Keratinocyte (primary cell): Measurements from ENCODE around the gene ZNF428. TPM values are rescaled to one million over a fixed set of nuclear protein-coding genes. Genes with fewer than 3 reads are reported as not detected.

Experiments used
- DNase-seq: peaks from one replicate; pipeline ENCODE4 v3.0.0-alpha.2; 2011; ENCODE audit warnings: low read depth, missing footprints, low spot score
- FAIRE-seq: peaks from 2 replicates; lab custom pipeline; 2011; peaks lifted over from hg19 to GRCh38; lab: Jason Lieb, UNC
- H2AFZ ChIP-seq: 2 replicates; pipeline ENCODE4 v1.6.0; 2012; ENCODE audit warnings: low read length, control low read depth, inconsistent platforms; ENCODE audit not compliant: control insufficient read depth
- H3K27ac ChIP-seq: 2 replicates; pipeline ENCODE4 v1.5.1; 2011; ENCODE audit warnings: low read length; ENCODE audit not compliant: control insufficient read depth, insufficient read depth
- H3K27me3 ChIP-seq: 3 replicates; pipeline ENCODE4 v1.6.0; 2011; ENCODE audit warnings: low read length; ENCODE audit not compliant: control insufficient read depth, insufficient read depth; ENCODE audit errors: extremely low read depth
- H3K36me3 ChIP-seq, 2 experiments: 2 replicates in 1 of 2; 3 replicates in 1 of 2; pipeline ENCODE4 v1.5.1; 2011; ENCODE audit warnings: low read length in 2 of 2, mild to moderate bottlenecking in 1 of 2; ENCODE audit not compliant: control insufficient read depth in 2 of 2, insufficient read depth in 2 of 2; ENCODE audit errors: extremely low read depth in 1 of 2
- H3K4me1 ChIP-seq: 3 replicates; pipeline ENCODE4 v1.5.1; 2011; ENCODE audit warnings: low read length; ENCODE audit not compliant: control insufficient read depth, insufficient read depth; ENCODE audit errors: extremely low read depth
- H3K4me2 ChIP-seq: 3 replicates; pipeline ENCODE4 v1.6.0; 2011; ENCODE audit warnings: low read depth, low read length; ENCODE audit not compliant: control insufficient read depth, insufficient read depth; ENCODE audit errors: extremely low read depth
- H3K4me3 ChIP-seq, 3 experiments: fragments of 200-600 bp in 1 of 3; sonication (generic) in 1 of 3; 2 replicates in 2 of 3; 3 replicates in 1 of 3; pipeline ENCODE4 v1.5.1; 2011 to 2016; ENCODE audit warnings: low read length in 3 of 3, mild to moderate bottlenecking in 3 of 3, control low read depth in 2 of 3, inconsistent platforms in 1 of 3, low read depth in 1 of 3, mixed read lengths in 1 of 3, mixed run types in 1 of 3, moderate library complexity in 1 of 3; ENCODE audit not compliant: control insufficient read depth in 2 of 3, insufficient read depth in 2 of 3; ENCODE audit errors: extremely low read depth in 1 of 3
- H3K79me2 ChIP-seq: 2 replicates; pipeline ENCODE4 v1.6.0; 2012; ENCODE audit warnings: low read length; ENCODE audit not compliant: control insufficient read depth, insufficient read depth
- H3K9ac ChIP-seq: 3 replicates; pipeline ENCODE4 v1.6.0; 2011; ENCODE audit warnings: low read length; ENCODE audit not compliant: control insufficient read depth, insufficient read depth; ENCODE audit errors: extremely low read depth
- H3K9me1 ChIP-seq: 3 replicates; pipeline ENCODE4 v1.6.0; 2011; ENCODE audit warnings: low read length; ENCODE audit not compliant: control insufficient read depth, insufficient read depth; ENCODE audit errors: extremely low read depth
- H3K9me3 ChIP-seq: 2 replicates; pipeline ENCODE4 v1.5.1; 2012; ENCODE audit warnings: low read depth, low read length; ENCODE audit not compliant: control insufficient read depth
- H4K20me1 ChIP-seq: 3 replicates; pipeline ENCODE4 v1.6.0; 2011; ENCODE audit warnings: low read length; ENCODE audit not compliant: control insufficient read depth, insufficient read depth; ENCODE audit errors: extremely low read depth
- EZH2 ChIP-seq: IDR thresholded peaks from one replicate; pipeline ENCODE4 v1.6.1; 2012; ENCODE audit warnings: inconsistent platforms, mild to moderate bottlenecking, low read length, moderate library complexity
- dilution Hi-C: fragments of 300-500 bp; cut with MboI; formaldehyde crosslinking; loops from one replicate; pipeline ENCODE4 v1.7.0; 2020; ENCODE audit warnings: low sequenced_read_pairs; ENCODE audit not compliant: extremely low pct_ligation_motif_present
- polyA plus RNA-seq, 5 experiments: library from polyadenylated mRNA; depleted of rRNA in 3 of 5; stranded (reverse) in 3 of 5; stranded (forward) in 1 of 5; unstranded in 1 of 5; fragments of >200 nt; gene quantifications; 1 replicate in 1 of 5; 2 replicates in 3 of 5; 3 replicates in 1 of 5; pipeline versions ENCODE4 v1.2.1 to v1.2.3, GENCODE V29; 2011 to 2012; ENCODE audit warnings: missing spikeins in 2 of 5, low read depth in 1 of 5, low replicate concordance in 1 of 5
- TF ChIP-seq, protein P1 (sequence below), 3 experiments: IDR thresholded peaks in 1 of 3; conservative IDR thresholded peaks in 1 of 3; optimal IDR thresholded peaks in 1 of 3; 2 replicates in 2 of 3; 3 replicates in 1 of 3; pipeline versions ENCODE3 to v1.5.1; 2011; ENCODE audit warnings: low read length in 3 of 3, mild to moderate bottlenecking in 3 of 3, moderate library complexity in 2 of 3, control low read depth in 1 of 3, inconsistent platforms in 1 of 3; ENCODE audit not compliant: insufficient read depth in 2 of 3; ENCODE audit errors: extremely low read depth in 1 of 3

The ZNF428 gene
- polyA plus RNA-seq, 1 donor (not counting 4 experiments of a cell fraction or from before 2014, with no cell fraction given): 13.9 TPM

DNA sequence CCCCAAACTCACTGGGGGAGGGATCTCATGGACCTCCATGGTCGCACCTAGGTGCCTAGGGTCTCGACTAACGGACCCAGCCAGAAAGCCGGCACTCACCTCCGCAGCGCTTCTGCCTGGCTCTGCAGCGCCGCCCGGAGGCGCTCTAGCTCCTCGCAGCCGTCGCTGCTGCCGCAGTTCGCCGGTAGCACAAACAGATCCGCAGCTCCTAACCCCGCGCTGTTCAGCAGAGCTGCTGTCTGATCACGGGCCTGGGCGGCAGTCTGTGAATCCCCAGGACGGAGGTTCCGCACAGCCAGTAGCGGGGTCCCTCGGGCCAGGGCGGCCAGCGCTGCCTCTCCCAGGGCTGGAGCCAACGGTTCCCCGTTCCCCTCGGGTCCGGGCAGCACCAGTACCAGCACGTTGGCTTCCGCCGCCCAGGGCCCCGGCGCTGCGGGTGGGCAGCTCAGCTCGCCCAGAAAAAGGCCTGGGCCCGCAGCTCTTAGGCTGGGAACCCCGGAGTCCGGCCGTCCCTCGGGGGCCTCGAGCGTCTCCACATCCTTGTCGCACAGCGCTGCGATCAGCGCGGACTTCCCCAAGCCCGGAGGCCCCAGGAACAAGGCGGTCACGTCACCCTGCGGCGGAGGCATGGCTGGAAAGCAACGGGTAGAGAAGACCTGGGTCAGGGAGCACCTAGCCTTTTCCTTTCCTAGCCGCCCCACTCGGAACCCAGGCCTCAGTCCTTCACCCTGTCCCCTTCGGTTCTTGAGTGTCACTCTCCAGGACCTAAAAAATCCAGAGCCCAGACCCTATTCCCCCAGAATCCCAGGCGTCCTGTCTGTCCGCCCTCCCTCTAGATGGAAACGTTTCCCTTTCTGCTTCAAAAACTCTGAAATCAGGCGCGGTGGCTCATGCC, 24.5 kb downstream of the ZNF428 start:
- no peak for TF ChIP-seq EZH2
- TF ChIP-seq, protein P1, sequence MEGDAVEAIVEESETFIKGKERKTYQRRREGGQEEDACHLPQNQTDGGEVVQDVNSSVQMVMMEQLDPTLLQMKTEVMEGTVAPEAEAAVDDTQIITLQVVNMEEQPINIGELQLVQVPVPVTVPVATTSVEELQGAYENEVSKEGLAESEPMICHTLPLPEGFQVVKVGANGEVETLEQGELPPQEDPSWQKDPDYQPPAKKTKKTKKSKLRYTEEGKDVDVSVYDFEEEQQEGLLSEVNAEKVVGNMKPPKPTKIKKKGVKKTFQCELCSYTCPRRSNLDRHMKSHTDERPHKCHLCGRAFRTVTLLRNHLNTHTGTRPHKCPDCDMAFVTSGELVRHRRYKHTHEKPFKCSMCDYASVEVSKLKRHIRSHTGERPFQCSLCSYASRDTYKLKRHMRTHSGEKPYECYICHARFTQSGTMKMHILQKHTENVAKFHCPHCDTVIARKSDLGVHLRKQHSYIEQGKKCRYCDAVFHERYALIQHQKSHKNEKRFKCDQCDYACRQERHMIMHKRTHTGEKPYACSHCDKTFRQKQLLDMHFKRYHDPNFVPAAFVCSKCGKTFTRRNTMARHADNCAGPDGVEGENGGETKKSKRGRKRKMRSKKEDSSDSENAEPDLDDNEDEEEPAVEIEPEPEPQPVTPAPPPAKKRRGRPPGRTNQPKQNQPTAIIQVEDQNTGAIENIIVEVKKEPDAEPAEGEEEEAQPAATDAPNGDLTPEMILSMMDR (optimal IDR thresholded peaks at IDR 0.05 in 1 of 3, IDR thresholded peaks at IDR 0.05 in 1 of 3, conservative IDR thresholded peaks at IDR 0.05 in 1 of 3; ENCODE audit: extremely low read depth in 1 of 3, insufficient read depth in 2 of 3, low read length in 3 of 3): peak; percentile 81 to 98 (median 88)
- H3K4me1 ChIP-seq: peaks cover 24% of the 10 kb centered on the region
- H3K9me3 ChIP-seq: no peaks in the 10 kb centered on the region
- peaks cover 66% of the 10 kb centered on the region for H3K79me2 ChIP-seq
- H3K27ac ChIP-seq: peak overlapping the region; percentile 99
- no peaks in the 10 kb centered on the region for H3K9me1 ChIP-seq
- H3K27me3 ChIP-seq: no peaks in the 10 kb centered on the region
- peaks cover 17 to 46% of the 10 kb centered on the region in 2 experiments for H3K36me3 ChIP-seq
- no peak for FAIRE-seq
- no peak for DNase-seq
- H3K4me3 ChIP-seq: peak overlapping the region; percentile 70 to 96 (median 96)
- peak overlapping the region; percentile 49 for H2AFZ ChIP-seq
- dilution Hi-C loops: no loop called here
- H4K20me1 ChIP-seq: peaks cover 5% of the 10 kb centered on the region
- peak overlapping the region; percentile 99 for H3K9ac ChIP-seq
- H3K4me2 ChIP-seq: peak overlapping the region; percentile 85

GRCh38 chr19:43594081-43594697, 25.2 kb downstream of the ZNF428 start:
- H3K36me3 ChIP-seq: peaks cover 13 to 40% of the 10 kb centered on the region in 2 experiments
- peak overlapping the region; percentile 85 for H3K4me2 ChIP-seq
- no peak for TF ChIP-seq EZH2
- TF ChIP-seq, protein P1 (optimal IDR thresholded peaks at IDR 0.05 in 1 of 3, IDR thresholded peaks at IDR 0.05 in 1 of 3, conservative IDR thresholded peaks at IDR 0.05 in 1 of 3; ENCODE audit: extremely low read depth in 1 of 3, insufficient read depth in 2 of 3, low read length in 3 of 3): no peak
- DNase-seq (no peak), FAIRE-seq (no peak)
- no peak overlapping the region for H2AFZ ChIP-seq
- dilution Hi-C loops: no loop called here
- no peak overlapping the region for H3K27ac ChIP-seq
- H3K79me2 ChIP-seq: peaks cover 66% of the 10 kb centered on the region
- H3K9ac ChIP-seq: peak overlapping the region; percentile 99
- no peaks in the 10 kb centered on the region for H3K9me3 ChIP-seq
- peak overlapping the region; percentile 70 to 96 (median 96) for H3K4me3 ChIP-seq
- no peaks in the 10 kb centered on the region for H3K9me1 ChIP-seq
- H3K4me1 ChIP-seq: peaks cover 24% of the 10 kb centered on the region
- no peaks in the 10 kb centered on the region for H3K27me3 ChIP-seq
- peaks cover 5% of the 10 kb centered on the region for H4K20me1 ChIP-seq
